Measurements from ENCODE around the gene DCDC2. TPM values are rescaled to one million over a fixed set of nuclear protein-coding genes. Genes with fewer than 3 reads are reported as not detected.
"Not testable (repeated sequence)": the region's sequence is repeated elsewhere in the genome, so short reads cannot be mapped to it uniquely, and the experiment has no call there.

The DCDC2 gene
- total RNA-seq, 1 donor from 2014 or later = 142 TPM

- no peak overlapping the region for H3K4me3 ChIP-seq (ENCODE audit: low read depth, low read length)
- no peak for TF ChIP-seq CTCF (conservative IDR thresholded peaks at IDR 0.05; ENCODE audit: low read depth, low read length)
These were observed 114.9 kb downstream of the DCDC2 start for GRCh38 chr6:24242924-24243323.

GRCh38 chr6:24241779-24242178 is 116.1 kb downstream of the DCDC2 start:
- H3K4me3 ChIP-seq (ENCODE audit: low read depth, low read length); DNase-seq (ENCODE audit: low read depth): not testable (repeated sequence)

More at GRCh38 chr6:24242924-24243323, 114.9 kb downstream of the DCDC2 start:
- DNase-seq (ENCODE audit: low read depth) = no peak

GRCh38 chr6:24240943-24241342 is 116.9 kb downstream of the DCDC2 start:
- no peak for DNase-seq (ENCODE audit: low read depth)
- no peak for TF ChIP-seq CTCF (conservative IDR thresholded peaks at IDR 0.05; ENCODE audit: low read depth, low read length)
- no peak overlapping the region for H3K4me3 ChIP-seq (ENCODE audit: low read depth, low read length)

- H3K4me3 ChIP-seq (ENCODE audit: low read depth, low read length) = no peak overlapping the region
- no peak for TF ChIP-seq CTCF (conservative IDR thresholded peaks at IDR 0.05; ENCODE audit: low read depth, low read length)
- DNase-seq (ENCODE audit: low read depth) = no peak
These were observed 117.4 kb downstream of the DCDC2 start for GRCh38 chr6:24240380-24240928.

- H3K4me3 ChIP-seq (ENCODE audit: low read depth, low read length) = no peak overlapping the region
- no peak for DNase-seq (ENCODE audit: low read depth)
- no peak for TF ChIP-seq CTCF (conservative IDR thresholded peaks at IDR 0.05; ENCODE audit: low read depth, low read length)
These were observed 119.2 kb downstream of the DCDC2 start for GRCh38 chr6:24238700-24239099.

- not testable (repeated sequence) for H3K4me3 ChIP-seq (ENCODE audit: low read depth, low read length); DNase-seq (ENCODE audit: low read depth)
These were observed 121.1 kb downstream of the DCDC2 start for GRCh38 chr6:24236779-24237178.

GRCh38 chr6:24233813-24234442 is 123.9 kb downstream of the DCDC2 start:
- no peak for DNase-seq (ENCODE audit: low read depth)
- TF ChIP-seq CTCF (conservative IDR thresholded peaks at IDR 0.05; ENCODE audit: low read depth, low read length) = no peak

GRCh38 chr6:24231438-24231977 is 126.4 kb downstream of the DCDC2 start:
- no peak for TF ChIP-seq CTCF (conservative IDR thresholded peaks at IDR 0.05; ENCODE audit: low read depth, low read length)
- no peak overlapping the region for H3K4me3 ChIP-seq (ENCODE audit: low read depth, low read length)
- DNase-seq (ENCODE audit: low read depth) = no peak

More at GRCh38 chr6:24233813-24234442, 123.9 kb downstream of the DCDC2 start:
- H3K4me3 ChIP-seq (ENCODE audit: low read depth, low read length) = no peak overlapping the region

Measured in epithelial cell of proximal tubule (primary cell).